CD4-positive, alpha-beta T cell (primary cell): ENCODE measurements around the gene MLLT1. TPM values are rescaled to one million over a fixed set of nuclear protein-coding genes. Genes with fewer than 3 reads are reported as not detected.

Source experiments
- ATAC-seq: fragments of 200-7000 bp; cut with Tn5 transposase; one replicate; pipeline ENCODE4 v1.10.0; 2022; ENCODE audit warnings: mild to moderate bottlenecking; ENCODE audit not compliant: poor library complexity
- CTCF ChIA-PET: fragments of 350-600 bp; sonication (Branson Sonifier 250); formaldehyde crosslinking; loops from one replicate; lab custom pipeline; 2021; ENCODE audit warnings: antibody characterized with exemption, inconsistent platforms; lab: Charles Lee
- POLR2A ChIA-PET: fragments of 350-600 bp; sonication (Branson Sonifier 250); formaldehyde crosslinking; loops from one replicate; lab custom pipeline; 2021; ENCODE audit warnings: antibody characterized with exemption, inconsistent platforms; lab: Charles Lee
- DNase-seq, 14 experiments: peaks; one replicate each; pipeline ENCODE4 v3.0.0-alpha.2; 2013 to 2020; ENCODE audit warnings: mixed read lengths in 2 of 14
- H3K27ac ChIP-seq, 2 donors: one replicate each; pipeline versions ENCODE4 v1.5.1 to v1.7.0; 2013; ENCODE audit warnings: low read length in 2 of 2, low read depth in 1 of 2, mild to moderate bottlenecking in 1 of 2
- H3K27me3 ChIP-seq, 2 experiments: 1 replicate in 1 of 2; 2 replicates in 1 of 2; pipeline versions ENCODE4 v1.6.1 to v1.7.0; 2013; ENCODE audit warnings: low read length in 2 of 2, control low read depth in 1 of 2, mild to moderate bottlenecking in 1 of 2, moderate library complexity in 1 of 2; ENCODE audit not compliant: insufficient read depth in 2 of 2, control insufficient read depth in 1 of 2
- H3K36me3 ChIP-seq: one replicate; pipeline ENCODE4 v1.6.1; 2013; ENCODE audit warnings: low read length, control low read depth; ENCODE audit not compliant: insufficient read depth
- H3K4me1 ChIP-seq: one replicate; pipeline ENCODE4 v1.6.1; 2013; ENCODE audit warnings: low read length, control low read depth; ENCODE audit not compliant: insufficient read depth
- H3K4me3 ChIP-seq: one replicate; pipeline ENCODE4 v1.5.1; 2013; ENCODE audit warnings: mild to moderate bottlenecking, low read length, moderate library complexity
- H3K9me3 ChIP-seq, 2 experiments: 1 replicate in 1 of 2; 2 replicates in 1 of 2; pipeline versions ENCODE4 v1.6.1 to v1.7.0; 2013; ENCODE audit warnings: low read length in 2 of 2, mild to moderate bottlenecking in 2 of 2, control low read depth in 1 of 2, moderate library complexity in 1 of 2; ENCODE audit not compliant: control insufficient read depth in 1 of 2, insufficient read depth in 1 of 2
- H3K27ac Mint-ChIP-seq: one replicate; pipeline ENCODE4 v1.8.0; 2020; ENCODE audit warnings: mixed read lengths
- H3K27me3 Mint-ChIP-seq: one replicate; pipeline ENCODE4 v1.8.0; 2021; ENCODE audit warnings: mixed read lengths
- H3K36me3 Mint-ChIP-seq: one replicate; pipeline ENCODE4 v1.8.0; 2021; ENCODE audit warnings: low read depth, mixed read lengths
- H3K4me1 Mint-ChIP-seq: one replicate; pipeline ENCODE4 v1.8.0; 2021; ENCODE audit warnings: low read depth, mixed read lengths
- H3K4me3 Mint-ChIP-seq: one replicate; pipeline ENCODE4 v1.8.0; 2020; ENCODE audit warnings: mild to moderate bottlenecking, mixed read lengths
- H3K9me3 Mint-ChIP-seq: one replicate; pipeline ENCODE4 v1.8.0; 2020; ENCODE audit warnings: mixed read lengths
- intact Hi-C, 2 experiments: fragments of 100-400 bp; cut with DNase I in 1 of 2; cut with micrococcal nuclease in 1 of 2; formaldehyde crosslinking; loops; one replicate each; pipeline versions ENCODE4 v1.15.1 to v1.9.0; 2023 to 2025; cut with DNase I, micrococcal nuclease
- total RNA-seq, 174 experiments: library from RNA in 2 of 174; stranded (reverse) in 2 of 174; gene quantifications; one replicate each; pipeline ENCODE4 v1.2.3 and lab custom pipeline; 2021 to 2026
- TF ChIP-seq, protein P1 (sequence below): fragments of 200-600 bp; IDR thresholded peaks from one replicate; pipeline ENCODE4 v1.8.0; 2022; ENCODE audit warnings: antibody characterized with exemption, mild to moderate bottlenecking

The MLLT1 gene
- total RNA-seq, 2 experiments from 2014 or later: 18.3 to 22.1 TPM

DNA sequence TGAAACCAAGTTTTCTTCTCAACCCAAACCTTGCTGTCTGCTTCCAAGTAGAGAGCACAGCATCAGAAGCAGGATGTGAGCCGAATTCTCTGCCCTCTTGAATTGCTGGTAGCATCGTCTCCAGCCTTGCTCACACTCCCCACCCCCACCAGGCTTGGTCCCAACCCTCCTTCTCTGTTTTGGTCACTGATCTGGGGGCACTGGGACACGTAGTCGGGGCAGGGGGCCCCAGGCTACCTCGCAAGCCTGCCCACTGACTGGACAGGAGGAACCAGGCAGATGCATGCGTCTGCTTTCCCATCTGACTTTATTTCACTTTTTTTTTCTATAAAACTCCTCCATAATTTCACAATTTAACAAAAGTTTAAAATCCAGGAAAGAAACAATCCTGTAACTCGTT is 69.7 kb downstream of the MLLT1 start:
- ChIA-PET POLR2A (no interaction called here), CTCF (no interaction called here)
- Histone ChIP-seq H3K9me3 (no peaks in the 10 kb centered on the region), H3K27me3 (no peaks in the 10 kb centered on the region), H3K36me3 (peaks cover 5% of the 10 kb centered on the region), H3K4me1 (no peaks in the 10 kb centered on the region), H3K4me3 (no peak overlapping the region), H3K27ac (no peak overlapping the region)
- intact Hi-C loops: no loop called here
- H3K9me3 Mint-ChIP-seq: no peaks in the 10 kb centered on the region
- H3K4me3 Mint-ChIP-seq: no peak overlapping the region
- no peak for ATAC-seq
- DNase-seq: peak in 1 of 14 experiments; percentile 2
- TF ChIP-seq, protein P1, sequence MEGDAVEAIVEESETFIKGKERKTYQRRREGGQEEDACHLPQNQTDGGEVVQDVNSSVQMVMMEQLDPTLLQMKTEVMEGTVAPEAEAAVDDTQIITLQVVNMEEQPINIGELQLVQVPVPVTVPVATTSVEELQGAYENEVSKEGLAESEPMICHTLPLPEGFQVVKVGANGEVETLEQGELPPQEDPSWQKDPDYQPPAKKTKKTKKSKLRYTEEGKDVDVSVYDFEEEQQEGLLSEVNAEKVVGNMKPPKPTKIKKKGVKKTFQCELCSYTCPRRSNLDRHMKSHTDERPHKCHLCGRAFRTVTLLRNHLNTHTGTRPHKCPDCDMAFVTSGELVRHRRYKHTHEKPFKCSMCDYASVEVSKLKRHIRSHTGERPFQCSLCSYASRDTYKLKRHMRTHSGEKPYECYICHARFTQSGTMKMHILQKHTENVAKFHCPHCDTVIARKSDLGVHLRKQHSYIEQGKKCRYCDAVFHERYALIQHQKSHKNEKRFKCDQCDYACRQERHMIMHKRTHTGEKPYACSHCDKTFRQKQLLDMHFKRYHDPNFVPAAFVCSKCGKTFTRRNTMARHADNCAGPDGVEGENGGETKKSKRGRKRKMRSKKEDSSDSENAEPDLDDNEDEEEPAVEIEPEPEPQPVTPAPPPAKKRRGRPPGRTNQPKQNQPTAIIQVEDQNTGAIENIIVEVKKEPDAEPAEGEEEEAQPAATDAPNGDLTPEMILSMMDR: no peak
- H3K36me3 Mint-ChIP-seq: peaks cover 7% of the 10 kb centered on the region
- H3K4me1 Mint-ChIP-seq: no peaks in the 10 kb centered on the region
- no peaks in the 10 kb centered on the region for H3K27me3 Mint-ChIP-seq
- no peak overlapping the region for H3K27ac Mint-ChIP-seq

DNA sequence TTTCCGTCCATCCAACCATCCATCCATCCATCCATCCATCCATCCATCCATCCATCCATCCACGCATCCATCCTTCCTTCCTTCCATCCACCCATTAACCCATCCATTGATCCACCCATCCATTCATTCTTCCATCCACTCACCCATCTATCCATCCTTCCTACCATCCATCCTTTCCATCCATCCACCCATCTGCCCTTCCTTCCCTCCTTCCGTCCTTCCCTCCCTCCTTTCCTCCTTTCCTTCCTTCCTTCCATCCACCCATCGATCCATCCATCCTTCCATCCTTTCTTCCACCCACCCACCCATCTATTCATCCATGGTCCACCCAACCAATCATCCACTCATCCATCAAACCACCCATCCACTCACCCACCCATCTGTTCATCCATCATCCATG is 70.1 kb downstream of the MLLT1 start:
- DNase-seq (no peak), ATAC-seq (no peak)
- H3K9me3 ChIP-seq: no peaks in the 10 kb centered on the region
- H3K4me3 ChIP-seq: no peak overlapping the region
- no peaks in the 10 kb centered on the region for H3K27me3 ChIP-seq
- CTCF ChIA-PET: no interaction called here
- H3K27ac ChIP-seq: no peak overlapping the region
- peaks cover 7% of the 10 kb centered on the region for H3K36me3 Mint-ChIP-seq
- POLR2A ChIA-PET: no interaction called here
- peaks cover 5% of the 10 kb centered on the region for H3K36me3 ChIP-seq
- TF ChIP-seq, protein P1: no peak
- H3K9me3 Mint-ChIP-seq: no peaks in the 10 kb centered on the region
- no peaks in the 10 kb centered on the region for H3K27me3 Mint-ChIP-seq
- H3K4me1 ChIP-seq: no peaks in the 10 kb centered on the region
- no peak overlapping the region for H3K27ac Mint-ChIP-seq
- no peak overlapping the region for H3K4me3 Mint-ChIP-seq
- intact Hi-C loops: no loop called here
- H3K4me1 Mint-ChIP-seq: no peaks in the 10 kb centered on the region

DNA sequence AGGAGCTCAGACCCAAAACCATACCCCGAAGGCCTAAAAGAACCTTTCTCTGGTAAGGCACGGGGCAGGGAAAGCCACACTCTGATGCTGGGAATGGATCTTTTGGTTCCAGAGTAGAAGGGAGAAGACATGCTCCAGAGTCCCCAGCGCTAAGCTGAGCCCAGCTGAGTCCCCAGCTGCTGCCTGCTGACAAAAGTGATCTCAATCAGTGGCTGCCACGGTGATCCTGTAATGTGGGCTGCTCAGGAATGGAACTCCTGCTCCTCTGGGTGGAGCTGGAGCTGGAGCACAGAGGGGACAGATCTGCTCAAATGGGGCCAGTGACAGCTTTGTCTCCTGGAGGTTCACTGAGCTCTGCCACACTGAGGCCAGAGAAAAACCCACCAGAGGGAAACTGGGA is 70.5 kb downstream of the MLLT1 start:
- DNase-seq: no peak
- H3K36me3 Mint-ChIP-seq: peaks cover 7% of the 10 kb centered on the region
- ATAC-seq: no peak
- TF ChIP-seq, protein P1: no peak
- Histone ChIP-seq H3K27ac (no peak overlapping the region), H3K27me3 (no peaks in the 10 kb centered on the region), H3K9me3 (no peaks in the 10 kb centered on the region), H3K36me3 (peaks cover 5% of the 10 kb centered on the region), H3K4me1 (no peaks in the 10 kb centered on the region), H3K4me3 (no peak overlapping the region)
- ChIA-PET POLR2A (no interaction called here), CTCF (no interaction called here)
- no peaks in the 10 kb centered on the region for H3K27me3 Mint-ChIP-seq
- H3K27ac Mint-ChIP-seq: no peak overlapping the region
- H3K9me3 Mint-ChIP-seq: no peaks in the 10 kb centered on the region
- intact Hi-C loops: no loop called here
- H3K4me3 Mint-ChIP-seq: no peak overlapping the region
- H3K4me1 Mint-ChIP-seq: no peaks in the 10 kb centered on the region
